Activated naive CD8-positive, alpha-beta T cell treated with anti-CD3 and anti-CD28 coated beads, Interleukin-2, amount 50 U/mL, for 24 hours (primary cell): ENCODE measurements around the gene POLR2F.

ENCODE experiments used
- ATAC-seq: fragments of 150-1000 bp; cut with Tn5 transposase; one replicate; pipeline ENCODE4 v1.10.0; 2021
- DNase-seq: peaks from one replicate; pipeline ENCODE4 v3.0.0; 2021
- H3K27ac Mint-ChIP-seq: one replicate; pipeline ENCODE4 v1.8.0; 2021; ENCODE audit warnings: mild to moderate bottlenecking, mixed read lengths
- H3K27me3 Mint-ChIP-seq: one replicate; pipeline ENCODE4 v1.8.0; 2021; ENCODE audit warnings: mixed read lengths
- H3K36me3 Mint-ChIP-seq: one replicate; pipeline ENCODE4 v1.8.0; 2021; ENCODE audit warnings: low read depth, mixed read lengths
- H3K4me1 Mint-ChIP-seq: one replicate; pipeline ENCODE4 v1.8.0; 2021; ENCODE audit warnings: mixed read lengths
- H3K4me3 Mint-ChIP-seq: one replicate; pipeline ENCODE4 v1.8.0; 2021; ENCODE audit warnings: mild to moderate bottlenecking, moderate library complexity, mixed read lengths
- H3K9me3 Mint-ChIP-seq: one replicate; pipeline ENCODE4 v1.8.0; 2021; ENCODE audit warnings: mixed read lengths

Gene POLR2F

GRCh38 chr22:37953437-37954179 is at the start of gene POLR2F, which contains the start of gene C22orf23:
Gene POLR2F, plus strand, starts transcription at chr22:37953699. Its CDS starts 89 bp downstream, at chr22:37953788.
Gene C22orf23, minus strand, starts transcription at chr22:37953601. Its CDS starts 452 bp downstream, at chr22:37953149.
- Mint-ChIP-seq H3K36me3 (peaks cover 27% of the 10 kb centered on the region), H3K4me3 (peak within 1 kb of the TSS; percentile 95), H3K9me3 (no peaks in the 10 kb centered on the region), H3K27me3 (peaks cover 13% of the 10 kb centered on the region), H3K27ac (peak within 1 kb of the TSS; percentile 90), H3K4me1 (peaks cover 25% of the 10 kb centered on the region)
- DNase-seq = peak; percentile 97
- ATAC-seq = peak; percentile 95

DNA sequence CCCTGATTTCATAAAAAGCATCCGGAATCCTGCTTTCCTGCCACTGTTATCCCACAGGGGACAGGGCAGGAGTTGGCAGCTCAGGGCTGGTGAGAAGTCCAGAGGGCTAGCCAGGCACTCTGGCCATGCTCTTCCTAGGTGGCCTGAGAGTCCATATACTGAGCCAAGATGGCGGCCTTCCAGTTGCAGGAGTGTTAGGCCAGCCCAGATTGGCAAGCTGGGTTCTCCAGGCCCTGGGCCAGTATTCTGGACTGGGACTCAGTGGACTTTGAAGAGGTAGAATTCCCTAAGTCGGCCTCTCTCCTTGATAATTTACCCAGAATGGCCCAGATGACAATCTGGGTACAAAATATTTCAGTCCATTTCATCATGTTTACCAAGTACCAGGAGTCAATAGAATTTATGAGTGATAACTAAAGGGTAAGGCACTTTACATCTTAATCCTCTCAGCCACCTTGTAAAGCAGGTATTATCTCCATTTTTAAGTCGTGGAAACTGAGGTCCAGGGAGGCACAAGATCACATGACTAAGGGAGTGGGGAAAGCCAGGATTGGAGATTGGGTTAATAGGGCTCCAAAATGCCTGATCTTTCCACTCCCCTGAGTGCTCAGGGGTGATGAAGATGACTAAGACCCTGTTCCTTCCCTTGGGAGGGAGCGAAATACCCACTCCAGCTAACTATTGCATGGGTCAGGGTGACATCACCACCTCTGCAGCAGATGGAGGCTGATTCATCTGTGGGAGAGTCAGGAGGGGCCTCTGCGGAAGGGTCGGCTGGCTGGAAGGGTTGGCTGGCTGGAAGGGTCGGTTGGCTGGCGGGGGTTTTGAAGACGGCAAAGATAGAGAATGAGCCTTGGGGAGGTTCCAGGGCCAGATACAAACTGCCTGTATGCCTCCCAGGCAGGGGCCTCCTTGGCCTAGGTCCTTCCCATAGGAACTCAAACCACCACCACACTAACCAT is 48.6 kb upstream of the POLR2F start:
- peak overlapping the region; percentile 77 for H3K27ac Mint-ChIP-seq
- DNase-seq = peak; percentile 48

GRCh38 chr22:37905534-37906363 is 47.8 kb upstream of the POLR2F start, which contains the start of gene MICALL1:
Gene MICALL1, plus strand, starts transcription at chr22:37906297. Its CDS starts 126 bp downstream, at chr22:37906423.
- Mint-ChIP-seq H3K36me3 (no peaks in the 10 kb centered on the region), H3K27me3 (no peaks in the 10 kb centered on the region), H3K27ac (peak within 1 kb of the TSS; percentile 77), H3K4me3 (peak within 1 kb of the TSS; percentile 72), H3K4me1 (peaks cover 25% of the 10 kb centered on the region), H3K9me3 (no peaks in the 10 kb centered on the region)
- ATAC-seq (peak; percentile 81), DNase-seq (peak; percentile 73)

More for the DNA sequence above, 48.6 kb upstream of the POLR2F start:
- Mint-ChIP-seq H3K9me3 (no peaks in the 10 kb centered on the region), H3K27me3 (no peaks in the 10 kb centered on the region), H3K4me1 (peaks cover 25% of the 10 kb centered on the region), H3K36me3 (no peaks in the 10 kb centered on the region), H3K4me3 (peak overlapping the region; percentile 71)
- ATAC-seq = peak; percentile 72

GRCh38 chr22:37906364-37907008 is 47.0 kb upstream of the POLR2F start:
- DNase-seq (peak; percentile 48), ATAC-seq (peak; percentile 44)
- H3K4me1 Mint-ChIP-seq = peaks cover 25% of the 10 kb centered on the region
- H3K4me3 Mint-ChIP-seq = peak overlapping the region; percentile 72
- H3K9me3 Mint-ChIP-seq = no peaks in the 10 kb centered on the region
- no peaks in the 10 kb centered on the region for H3K36me3 Mint-ChIP-seq
- H3K27ac Mint-ChIP-seq = peak overlapping the region; percentile 59
- H3K27me3 Mint-ChIP-seq = no peaks in the 10 kb centered on the region

DNA sequence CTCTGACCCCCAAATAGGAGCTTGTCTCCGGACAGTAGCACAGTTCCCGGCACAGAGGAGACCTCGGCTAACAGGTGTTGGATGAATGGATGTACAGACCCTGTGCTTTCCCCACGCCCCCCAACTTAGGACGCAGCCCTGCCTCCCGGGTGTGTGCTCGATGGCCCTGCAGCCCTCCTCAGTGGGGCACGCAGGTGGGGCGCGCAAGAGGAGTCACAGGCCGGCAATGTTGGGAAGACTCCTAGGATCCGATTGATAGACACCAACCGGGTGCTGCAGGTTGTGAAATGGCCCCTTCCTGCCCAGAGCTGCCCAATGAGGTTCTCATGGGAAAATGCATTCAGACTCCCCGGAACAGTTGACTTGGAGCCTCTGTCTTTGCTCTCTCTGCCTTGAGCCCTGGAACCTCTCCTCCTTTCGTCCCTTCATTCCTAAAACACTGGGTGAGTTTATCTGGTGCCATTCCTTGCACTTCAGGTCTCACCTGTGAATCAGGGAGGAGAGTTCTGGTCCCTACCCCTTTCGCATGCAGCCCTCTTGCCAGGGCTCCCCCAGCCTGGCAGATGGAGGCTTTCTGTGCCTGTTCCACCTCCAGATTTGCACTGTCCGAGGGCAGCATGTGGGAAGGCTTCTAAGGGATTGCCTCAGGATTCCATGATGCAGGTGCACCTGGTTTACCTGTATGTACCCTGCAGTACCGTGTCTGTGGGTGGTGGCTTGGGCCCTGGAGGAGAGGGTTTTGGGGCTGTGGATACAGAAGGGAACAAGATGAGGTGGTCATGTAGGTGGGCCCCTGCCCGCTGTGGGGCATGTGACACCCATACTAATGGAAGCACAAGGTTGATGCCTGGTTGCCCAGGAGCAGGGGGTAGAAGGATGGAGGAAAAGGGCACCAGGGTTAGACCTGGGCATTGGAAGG is 46.2 kb upstream of the POLR2F start:
- no peak for ATAC-seq
- no peaks in the 10 kb centered on the region for H3K36me3 Mint-ChIP-seq
- H3K9me3 Mint-ChIP-seq = no peaks in the 10 kb centered on the region
- no peak for DNase-seq
- no peaks in the 10 kb centered on the region for H3K27me3 Mint-ChIP-seq
- peak overlapping the region; percentile 59 for H3K27ac Mint-ChIP-seq
- peak overlapping the region; percentile 72 for H3K4me3 Mint-ChIP-seq
- peaks cover 26% of the 10 kb centered on the region for H3K4me1 Mint-ChIP-seq

GRCh38 chr22:37909766-37910165 is 43.7 kb upstream of the POLR2F start:
- no peak overlapping the region for H3K4me3 Mint-ChIP-seq
- H3K27me3 Mint-ChIP-seq = no peaks in the 10 kb centered on the region
- no peaks in the 10 kb centered on the region for H3K36me3 Mint-ChIP-seq
- H3K27ac Mint-ChIP-seq = no peak overlapping the region
- DNase-seq (no peak), ATAC-seq (no peak)
- no peaks in the 10 kb centered on the region for H3K9me3 Mint-ChIP-seq
- peaks cover 26% of the 10 kb centered on the region for H3K4me1 Mint-ChIP-seq

DNA sequence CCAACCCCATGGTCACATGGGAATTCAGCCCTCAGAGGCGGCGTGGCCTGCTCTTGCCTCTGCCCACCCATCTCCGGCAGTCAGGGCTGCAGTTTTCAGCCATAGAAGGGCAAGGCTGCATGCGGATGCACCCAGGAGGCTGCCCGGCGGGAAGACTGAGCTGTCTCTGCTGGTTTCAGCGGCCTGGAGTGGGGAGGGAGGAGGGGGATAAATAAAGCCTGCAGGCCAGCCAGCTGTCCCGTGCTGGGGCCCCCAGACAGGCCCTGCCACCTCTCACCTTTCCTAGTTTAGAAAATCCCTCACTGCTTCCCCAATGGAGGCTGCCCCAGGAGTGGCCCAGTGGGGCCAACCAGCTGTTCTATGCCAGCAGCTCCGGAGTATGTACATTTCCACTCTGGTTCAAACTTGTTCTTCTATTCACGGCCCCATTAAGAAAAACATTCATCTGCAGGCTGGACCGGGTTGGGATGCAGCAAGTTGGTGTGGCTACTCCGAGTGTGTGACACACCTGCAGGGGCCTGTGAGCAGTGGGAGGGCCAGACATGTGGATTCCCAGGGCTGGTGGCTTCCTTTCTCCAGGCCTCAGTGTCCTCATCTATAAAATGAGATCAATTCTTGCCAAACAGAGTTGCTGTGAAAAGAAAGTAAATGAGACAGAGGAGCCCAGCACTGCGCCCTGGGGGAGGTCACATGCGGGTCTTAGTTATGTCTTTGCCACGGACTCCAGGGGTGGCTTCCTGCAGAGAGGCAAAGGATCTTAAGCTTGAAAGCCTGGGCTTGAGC is 42.4 kb upstream of the POLR2F start:
- Mint-ChIP-seq H3K27me3 (no peaks in the 10 kb centered on the region), H3K27ac (no peak overlapping the region), H3K36me3 (no peaks in the 10 kb centered on the region), H3K9me3 (no peaks in the 10 kb centered on the region), H3K4me1 (peaks cover 17% of the 10 kb centered on the region), H3K4me3 (no peak overlapping the region)
- no peak for ATAC-seq
- DNase-seq = no peak

- no peak overlapping the region for H3K27ac Mint-ChIP-seq
These were observed 41.8 kb upstream of the POLR2F start for GRCh38 chr22:37911697-37912096.

DNA sequence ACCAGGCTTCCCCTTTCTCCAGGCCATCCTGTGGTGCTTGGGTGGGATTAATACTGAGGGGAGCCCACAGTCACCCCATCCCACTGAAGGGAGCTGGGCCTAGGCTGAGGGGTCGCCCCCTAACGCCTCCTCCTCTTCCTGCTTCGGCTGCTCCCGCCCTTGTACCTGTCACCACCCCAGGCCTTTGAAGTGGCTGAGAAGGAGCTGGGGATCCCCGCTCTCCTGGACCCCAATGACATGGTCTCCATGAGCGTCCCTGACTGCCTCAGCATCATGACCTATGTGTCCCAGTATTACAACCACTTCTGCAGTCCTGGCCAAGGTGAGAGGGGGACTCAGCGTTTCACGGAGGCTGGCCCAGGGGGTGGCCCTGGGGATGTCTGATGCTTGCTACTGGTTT is 41.3 kb upstream of the POLR2F start:
- ATAC-seq (no peak), DNase-seq (no peak)
- H3K27me3 Mint-ChIP-seq = no peaks in the 10 kb centered on the region
- no peak overlapping the region for H3K4me3 Mint-ChIP-seq
- peaks cover 11% of the 10 kb centered on the region for H3K4me1 Mint-ChIP-seq
- no peak overlapping the region for H3K27ac Mint-ChIP-seq
- H3K9me3 Mint-ChIP-seq = no peaks in the 10 kb centered on the region
- no peaks in the 10 kb centered on the region for H3K36me3 Mint-ChIP-seq

More at GRCh38 chr22:37911697-37912096, 41.8 kb upstream of the POLR2F start:
- Mint-ChIP-seq H3K4me3 (no peak overlapping the region), H3K4me1 (peaks cover 16% of the 10 kb centered on the region), H3K9me3 (no peaks in the 10 kb centered on the region), H3K36me3 (no peaks in the 10 kb centered on the region), H3K27me3 (no peaks in the 10 kb centered on the region)
- ATAC-seq (no peak), DNase-seq (no peak)

- peak; percentile 21 for ATAC-seq
- DNase-seq = no peak
- Mint-ChIP-seq H3K36me3 (no peaks in the 10 kb centered on the region), H3K27me3 (no peaks in the 10 kb centered on the region), H3K4me3 (no peak overlapping the region), H3K27ac (peak overlapping the region; percentile 54), H3K9me3 (no peaks in the 10 kb centered on the region), H3K4me1 (peaks cover 3% of the 10 kb centered on the region)
These were observed 40.2 kb upstream of the POLR2F start for GRCh38 chr22:37913233-37913721.

DNA sequence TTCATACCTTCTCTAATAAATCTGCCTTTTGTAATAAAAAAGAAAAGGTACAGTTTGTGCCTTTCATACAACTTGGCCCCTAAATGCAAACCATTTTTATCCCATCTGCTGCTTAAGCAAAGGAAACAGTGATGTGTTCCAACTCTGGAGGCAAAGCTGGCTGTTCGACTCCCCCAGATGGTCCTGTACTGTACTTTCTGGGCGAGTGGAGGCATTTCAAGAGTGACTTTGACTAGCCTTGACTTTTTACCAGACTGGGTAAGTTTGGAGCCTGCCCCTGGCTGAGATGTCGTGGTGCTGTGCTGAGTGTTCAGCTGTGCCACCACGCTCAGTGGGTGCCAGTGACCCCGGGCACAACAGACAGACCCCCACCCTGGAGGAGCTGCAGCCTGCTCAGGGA is 37.2 kb upstream of the POLR2F start:
- DNase-seq (no peak), ATAC-seq (no peak)
- peaks cover 8% of the 10 kb centered on the region for H3K4me1 Mint-ChIP-seq
- H3K4me3 Mint-ChIP-seq = no peak overlapping the region
- H3K36me3 Mint-ChIP-seq = peaks cover 4% of the 10 kb centered on the region
- H3K9me3 Mint-ChIP-seq = no peaks in the 10 kb centered on the region
- H3K27me3 Mint-ChIP-seq = no peaks in the 10 kb centered on the region
- H3K27ac Mint-ChIP-seq = no peak overlapping the region

GRCh38 chr22:37917874-37918548 is 35.5 kb upstream of the POLR2F start:
- DNase-seq = no peak
- Mint-ChIP-seq H3K9me3 (no peaks in the 10 kb centered on the region), H3K27me3 (no peaks in the 10 kb centered on the region), H3K4me1 (peaks cover 5% of the 10 kb centered on the region), H3K4me3 (no peak overlapping the region), H3K36me3 (peaks cover 7% of the 10 kb centered on the region), H3K27ac (no peak overlapping the region)
- no peak for ATAC-seq
